Endothelial cell of umbilical vein (primary cell): ENCODE measurements around the gene CCND2.

ENCODE experiments used
- EZH2 ChIP-seq: IDR thresholded peaks from 2 replicates; pipeline ENCODE4 v1.6.1; 2012; ENCODE audit warnings: borderline replicate concordance, low read depth, mild to moderate bottlenecking, moderate library complexity, low read length, inconsistent platforms; ENCODE audit not compliant: severe bottlenecking
- FOS ChIP-seq: IDR thresholded peaks from 2 replicates; pipeline ENCODE4 v1.6.1; 2011; ENCODE audit warnings: mild to moderate bottlenecking, low read length, moderate library complexity, borderline replicate concordance; ENCODE audit not compliant: insufficient read depth
- GATA2 ChIP-seq: IDR thresholded peaks from 2 replicates; pipeline ENCODE4 v1.7.0; 2011; ENCODE audit warnings: low read depth, mild to moderate bottlenecking, moderate library complexity, mixed read lengths, low read length; ENCODE audit not compliant: insufficient read length, insufficient read depth
- JUN ChIP-seq: IDR thresholded peaks from 2 replicates; pipeline ENCODE4 v1.6.1; 2011; ENCODE audit warnings: borderline replicate concordance, low read depth; ENCODE audit not compliant: insufficient read length, insufficient read depth
- MYC ChIP-seq: IDR thresholded peaks from one replicate; pipeline ENCODE4 v1.6.1; 2011; ENCODE audit warnings: mild to moderate bottlenecking, low read depth, low read length
- POLR2A ChIP-seq: IDR thresholded peaks from 2 replicates; pipeline ENCODE4 v1.6.1; 2012; ENCODE audit warnings: low read depth, mild to moderate bottlenecking, control low read depth, low read length
- POLR2AphosphoS5 ChIP-seq: IDR thresholded peaks from 2 replicates; pipeline ENCODE4 v1.6.1; 2012; ENCODE audit warnings: low read depth, mild to moderate bottlenecking, control low read depth, low read length, moderate library complexity; ENCODE audit not compliant: insufficient read depth
- TF ChIP-seq, protein P1 (sequence below), 2 donors: IDR thresholded peaks; 1 replicate in 1 of 2; 2 replicates in 1 of 2; pipeline ENCODE4 v1.5.1; 2011; ENCODE audit warnings: low read length in 2 of 2, mild to moderate bottlenecking in 2 of 2, moderate library complexity in 2 of 2, control low read depth in 1 of 2, inconsistent platforms in 1 of 2, low read depth in 1 of 2; ENCODE audit not compliant: insufficient read depth in 1 of 2; ENCODE audit errors: extremely low read depth in 1 of 2
- TF ChIP-seq, protein P2 (sequence below): IDR thresholded peaks from 2 replicates; pipeline ENCODE4 v1.6.1; 2011; ENCODE audit not compliant: insufficient read depth, insufficient read length

DNA sequence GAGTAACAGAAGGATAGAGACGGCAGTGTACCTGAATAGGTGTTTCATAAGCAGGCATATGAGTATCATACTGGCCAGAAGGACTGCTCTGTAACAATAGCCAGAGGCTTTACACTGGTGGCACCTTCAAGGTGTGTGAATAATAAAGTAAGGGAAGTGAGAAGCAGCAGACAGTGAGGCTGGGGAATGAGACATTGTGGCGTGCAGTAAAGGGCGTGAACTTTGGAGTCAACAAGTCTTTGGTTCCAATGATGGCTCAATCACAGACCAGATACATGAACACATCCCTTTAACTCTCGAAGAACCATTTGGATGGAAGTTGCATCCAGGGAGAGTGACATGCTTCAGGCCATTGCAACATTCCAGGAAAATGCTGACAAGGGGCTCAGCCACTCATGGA lies 32.0 kb upstream of the CCND2 start:
- TF ChIP-seq POLR2AphosphoS5 (no peak), POLR2A (no peak), MYC (no peak), EZH2 (no peak), GATA2 (no peak), FOS (no peak), JUN (no peak)
- TF ChIP-seq, protein P1, sequence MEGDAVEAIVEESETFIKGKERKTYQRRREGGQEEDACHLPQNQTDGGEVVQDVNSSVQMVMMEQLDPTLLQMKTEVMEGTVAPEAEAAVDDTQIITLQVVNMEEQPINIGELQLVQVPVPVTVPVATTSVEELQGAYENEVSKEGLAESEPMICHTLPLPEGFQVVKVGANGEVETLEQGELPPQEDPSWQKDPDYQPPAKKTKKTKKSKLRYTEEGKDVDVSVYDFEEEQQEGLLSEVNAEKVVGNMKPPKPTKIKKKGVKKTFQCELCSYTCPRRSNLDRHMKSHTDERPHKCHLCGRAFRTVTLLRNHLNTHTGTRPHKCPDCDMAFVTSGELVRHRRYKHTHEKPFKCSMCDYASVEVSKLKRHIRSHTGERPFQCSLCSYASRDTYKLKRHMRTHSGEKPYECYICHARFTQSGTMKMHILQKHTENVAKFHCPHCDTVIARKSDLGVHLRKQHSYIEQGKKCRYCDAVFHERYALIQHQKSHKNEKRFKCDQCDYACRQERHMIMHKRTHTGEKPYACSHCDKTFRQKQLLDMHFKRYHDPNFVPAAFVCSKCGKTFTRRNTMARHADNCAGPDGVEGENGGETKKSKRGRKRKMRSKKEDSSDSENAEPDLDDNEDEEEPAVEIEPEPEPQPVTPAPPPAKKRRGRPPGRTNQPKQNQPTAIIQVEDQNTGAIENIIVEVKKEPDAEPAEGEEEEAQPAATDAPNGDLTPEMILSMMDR (IDR thresholded peaks at IDR 0.05; ENCODE audit: extremely low read depth in 1 of 2, insufficient read depth in 1 of 2, low read depth in 1 of 2, low read length in 2 of 2): no peak
- TF ChIP-seq, protein P2, sequence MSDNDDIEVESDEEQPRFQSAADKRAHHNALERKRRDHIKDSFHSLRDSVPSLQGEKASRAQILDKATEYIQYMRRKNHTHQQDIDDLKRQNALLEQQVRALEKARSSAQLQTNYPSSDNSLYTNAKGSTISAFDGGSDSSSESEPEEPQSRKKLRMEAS: no peak
